Daoy (cell line): Measurements from ENCODE around the gene SCRN2. TPM values are rescaled to one million over a fixed set of nuclear protein-coding genes. Genes with fewer than 3 reads are reported as not detected.

Experiments used
- DNase-seq: peaks from one replicate; pipeline ENCODE4 v3.0.0-alpha.2; 2015; ENCODE audit warnings: low read depth
- total RNA-seq: library from RNA; depleted of rRNA; stranded (reverse); fragments of >200 nt; shearing (Covaris generic); gene quantifications from 2 replicates; pipeline ENCODE4 v1.2.3, GENCODE V29; 2014

The SCRN2 gene
- total RNA-seq, 1 experiment from 2014 or later, result 7.1 TPM

DNA sequence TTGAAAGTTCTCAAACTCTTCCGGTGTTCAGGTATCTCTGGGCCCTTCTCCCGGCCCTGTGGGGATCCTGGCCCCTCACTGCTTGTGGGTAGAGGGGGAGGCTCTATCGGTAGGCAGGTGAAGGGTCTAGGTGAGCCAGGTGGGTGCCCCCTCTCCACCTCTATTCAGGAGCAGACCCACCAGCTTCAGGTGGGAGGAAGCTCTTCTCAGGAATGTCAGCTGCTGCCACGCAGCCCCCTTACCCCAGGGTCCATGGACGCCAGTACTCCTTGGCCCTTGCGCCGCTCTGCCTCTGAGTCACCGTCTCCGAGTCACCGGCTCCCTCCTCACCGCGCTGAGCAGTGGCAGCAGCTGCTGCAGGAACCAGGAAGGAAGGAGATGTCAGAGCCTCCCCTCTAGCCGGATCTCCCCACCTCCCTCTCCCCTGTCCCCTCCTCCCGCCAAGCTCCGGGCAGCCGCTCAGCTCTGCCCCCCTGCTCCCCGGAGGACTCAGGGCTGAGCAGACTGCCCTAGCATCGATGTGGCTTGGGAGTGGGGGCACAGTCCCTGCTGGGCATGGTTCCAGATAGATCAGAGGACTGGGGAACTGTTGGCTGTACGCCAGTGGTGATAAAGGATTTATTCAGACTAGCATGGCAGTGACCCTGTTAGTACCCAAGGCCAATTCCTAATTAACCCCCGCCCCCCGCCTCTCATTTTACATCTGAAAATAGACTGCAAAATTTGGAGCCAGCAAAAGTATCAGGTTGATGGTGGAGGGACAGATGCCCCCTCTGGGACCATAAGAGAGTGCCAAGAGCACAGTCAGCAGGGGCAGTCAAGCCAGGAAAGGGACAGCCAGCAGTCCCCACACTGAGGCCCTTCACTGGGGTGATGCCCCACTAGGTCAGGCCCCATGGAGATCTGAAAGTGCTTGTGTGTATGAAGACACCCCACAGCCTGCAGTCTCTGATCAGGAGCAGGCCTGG lies 19.4 kb downstream of the SCRN2 start, which contains the start of gene OSBPL7:
OSBPL7 (minus strand) TSS at position 371 of the 968 bp plus-strand sequence. CDS start 1,516 bp downstream, outside the sequence.
- DNase-seq, result peak; percentile 94

DNA sequence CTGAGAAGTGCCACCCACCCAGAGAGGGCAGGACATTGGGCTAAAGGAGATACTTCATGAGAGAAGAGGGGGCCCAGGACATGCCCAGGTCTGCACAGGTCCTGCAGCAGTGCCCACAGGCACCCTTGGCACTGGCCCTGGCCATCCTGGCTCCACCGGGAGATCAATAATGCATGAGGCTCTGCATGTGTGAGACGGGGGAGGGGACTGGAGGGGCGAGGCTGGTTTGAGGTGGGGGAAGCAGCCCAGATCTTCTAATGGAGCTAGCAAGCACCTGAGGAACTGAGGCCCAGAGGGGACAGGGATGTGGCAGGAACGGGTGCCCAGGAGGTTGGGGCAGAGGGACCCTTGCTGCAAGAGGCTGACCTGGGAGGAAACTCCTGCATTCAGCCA lies 20.0 kb downstream of the SCRN2 start:
- no peak for DNase-seq

- no peak for DNase-seq
Observed at GRCh38 chr17:47820033-47820789, 20.9 kb downstream of the SCRN2 start.

DNA sequence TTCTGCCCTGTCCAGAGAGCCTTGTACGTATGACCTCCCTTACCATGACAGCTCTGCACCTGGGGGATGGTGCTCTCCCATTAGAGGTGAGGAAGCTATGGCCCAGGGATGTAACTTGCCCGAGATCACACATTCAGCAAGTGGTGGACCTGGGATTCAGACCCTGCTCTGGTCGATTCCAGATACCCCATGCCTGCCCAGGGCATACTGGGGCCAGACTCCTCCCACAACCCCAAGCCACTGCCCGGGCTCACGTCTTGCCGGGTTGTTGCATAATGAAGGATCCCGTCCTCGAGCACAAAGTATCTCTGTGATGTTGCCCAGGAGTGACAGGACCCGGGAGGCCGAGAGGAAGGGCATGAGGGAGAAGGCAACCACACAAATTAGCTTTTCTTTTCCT lies 21.6 kb downstream of the SCRN2 start:
- DNase-seq, result no peak

- DNase-seq, result no peak
Observed at GRCh38 chr17:47818002-47818695, 22.9 kb downstream of the SCRN2 start.

- DNase-seq, result no peak
Observed at GRCh38 chr17:47816947-47817346, 24.1 kb downstream of the SCRN2 start.

DNA sequence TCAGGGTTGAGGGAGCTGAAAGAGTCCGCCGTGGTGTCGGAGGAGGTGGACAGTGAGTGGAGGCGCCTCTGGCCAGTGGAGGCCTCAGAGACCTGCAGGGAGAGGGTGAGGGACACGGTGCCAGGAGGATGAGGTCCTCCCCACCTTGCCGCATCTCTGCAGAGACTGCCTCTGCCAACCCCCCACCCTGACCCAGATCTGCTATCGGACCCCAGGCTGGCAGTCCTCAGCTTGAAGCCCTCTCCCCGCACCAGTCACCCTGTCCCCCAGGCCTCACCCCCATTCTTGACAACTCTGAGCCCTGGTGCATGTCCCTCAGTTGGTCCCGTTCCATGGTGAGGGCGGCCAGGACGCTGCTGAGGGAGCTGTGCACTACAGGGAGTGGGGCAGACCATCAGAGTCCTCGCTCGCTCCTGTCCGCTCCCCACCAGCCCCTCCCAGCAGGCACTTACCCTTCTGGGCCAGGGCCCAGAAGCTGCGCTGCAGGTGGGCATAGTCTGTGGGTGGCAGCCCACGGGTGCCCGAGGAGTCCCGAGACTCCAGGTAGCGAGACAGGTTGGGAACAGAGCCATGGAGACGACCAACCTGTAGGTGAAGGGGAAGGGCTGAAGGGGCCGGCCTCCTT lies 24.9 kb downstream of the SCRN2 start:
- no peak for DNase-seq

GRCh38 chr17:47815106-47815918 lies 25.8 kb downstream of the SCRN2 start:
- DNase-seq, result no peak

DNA sequence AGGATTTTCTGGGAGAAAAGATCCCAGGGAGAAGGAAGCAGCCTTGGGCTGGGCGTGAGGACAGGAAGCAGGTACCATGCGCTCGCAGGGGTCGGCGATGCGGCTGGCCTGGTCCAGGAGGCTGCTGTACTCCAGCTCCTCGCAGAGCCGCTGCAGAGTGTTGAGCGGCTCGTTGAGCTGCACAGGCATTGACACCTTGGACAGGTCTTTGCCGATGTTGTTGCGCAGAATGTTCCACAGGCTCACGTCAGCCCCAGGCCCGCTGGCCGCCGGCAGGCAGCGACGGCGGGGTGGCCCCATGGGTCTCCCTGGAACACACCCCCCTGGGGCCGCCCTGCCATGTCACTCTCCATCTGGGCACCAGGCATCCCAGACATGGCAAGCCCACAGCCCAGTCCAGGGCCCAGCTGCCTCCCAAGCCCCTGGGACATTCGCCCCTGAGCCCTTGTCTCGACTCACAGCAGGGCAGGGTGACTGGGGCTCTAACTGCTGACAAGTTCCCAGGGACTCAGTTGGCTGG lies 27.5 kb downstream of the SCRN2 start:
- no peak for DNase-seq

DNA sequence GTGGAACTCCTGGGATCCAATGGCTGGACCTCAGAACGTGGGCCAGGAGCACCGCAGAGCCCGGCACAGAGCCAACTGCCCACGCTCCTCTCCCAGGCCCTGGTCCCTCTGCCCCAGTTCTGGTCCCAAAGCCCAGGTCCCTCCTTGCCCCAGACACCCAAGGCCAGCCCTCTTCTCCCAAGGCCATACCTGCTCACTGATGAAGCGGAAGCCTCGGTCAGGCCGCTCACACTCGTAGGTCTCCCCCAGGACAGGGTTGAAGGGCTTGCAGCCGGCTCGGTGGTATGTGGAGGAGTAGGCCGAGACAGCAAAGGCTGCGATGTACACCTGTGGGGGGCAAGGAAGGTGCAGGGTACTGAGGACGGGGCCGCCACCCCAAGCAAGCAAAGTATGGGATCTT lies 28.0 kb downstream of the SCRN2 start:
- DNase-seq, result no peak

DNA sequence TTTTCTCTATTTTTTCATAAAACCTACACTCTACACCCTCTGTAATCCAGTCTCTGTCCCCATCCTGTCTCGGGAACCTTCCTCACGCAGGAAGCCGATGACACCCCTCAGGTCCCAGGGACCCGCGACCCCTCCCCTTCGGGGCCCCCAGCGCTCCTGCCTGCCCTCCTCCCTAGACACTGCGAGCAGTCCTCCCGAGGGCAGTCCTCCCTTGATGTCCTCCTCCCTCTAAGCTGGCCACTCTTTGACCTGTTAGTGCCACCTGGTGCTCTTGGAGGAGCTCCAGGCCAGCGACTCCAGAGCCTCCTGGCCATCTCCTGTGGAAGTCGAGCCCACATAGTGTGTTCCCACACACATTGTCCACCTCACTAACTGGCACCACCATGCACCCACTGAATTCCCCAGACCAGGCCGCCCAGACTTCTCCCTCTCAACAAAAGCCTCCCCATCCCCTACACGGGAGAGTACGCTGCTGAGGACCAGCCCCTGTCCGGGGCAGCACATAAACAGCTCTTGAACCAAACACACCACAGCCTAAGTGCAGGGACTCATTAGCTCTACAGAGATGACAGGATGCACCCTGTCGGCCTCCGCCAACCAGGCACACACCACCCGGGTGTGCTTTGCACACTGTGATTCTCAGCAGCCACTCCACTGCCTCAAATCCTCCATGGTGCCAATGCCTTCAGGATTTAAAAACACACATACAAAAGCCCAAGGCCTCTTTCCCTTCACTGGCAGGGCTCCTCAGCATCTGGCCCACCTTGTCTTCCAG lies 28.7 kb downstream of the SCRN2 start:
- no peak for DNase-seq

GRCh38 chr17:47811709-47812108 lies 29.4 kb downstream of the SCRN2 start:
- no peak for DNase-seq

- no peak for DNase-seq
Observed at GRCh38 chr17:47810901-47811635, 30.0 kb downstream of the SCRN2 start.

DNA sequence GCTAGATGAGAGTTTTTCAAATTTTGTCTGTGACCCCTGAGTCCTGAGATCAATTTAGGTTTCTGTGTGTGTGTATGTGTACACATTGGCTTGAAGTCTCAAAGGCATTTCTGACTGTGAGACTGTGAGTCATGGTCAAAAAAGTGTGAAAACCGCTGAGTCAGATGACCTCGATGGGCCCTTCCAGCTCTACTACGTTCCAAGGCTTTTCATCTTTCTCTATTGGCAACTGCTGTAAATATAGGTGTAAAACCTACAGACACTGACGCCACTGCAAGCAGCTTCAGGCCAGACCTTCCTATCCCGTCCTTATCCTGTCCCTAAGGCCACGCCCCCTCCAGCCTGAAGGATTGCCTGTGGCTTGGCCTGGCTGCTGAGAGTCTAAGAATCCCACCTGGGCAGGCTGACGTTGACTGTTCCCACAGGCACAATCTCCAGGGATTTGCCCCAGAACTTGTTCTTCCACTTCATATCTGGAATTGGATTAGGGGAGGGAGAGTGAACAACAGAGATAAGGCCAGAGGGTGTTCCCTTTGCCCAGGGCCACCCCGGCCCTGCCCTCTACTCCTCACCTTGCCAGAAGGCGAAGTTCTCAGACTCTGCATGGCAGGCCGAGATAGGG lies 30.8 kb downstream of the SCRN2 start:
- DNase-seq, result peak; percentile 80

GRCh38 chr17:47808830-47809480 lies 32.1 kb downstream of the SCRN2 start:
- no peak for DNase-seq

DNA sequence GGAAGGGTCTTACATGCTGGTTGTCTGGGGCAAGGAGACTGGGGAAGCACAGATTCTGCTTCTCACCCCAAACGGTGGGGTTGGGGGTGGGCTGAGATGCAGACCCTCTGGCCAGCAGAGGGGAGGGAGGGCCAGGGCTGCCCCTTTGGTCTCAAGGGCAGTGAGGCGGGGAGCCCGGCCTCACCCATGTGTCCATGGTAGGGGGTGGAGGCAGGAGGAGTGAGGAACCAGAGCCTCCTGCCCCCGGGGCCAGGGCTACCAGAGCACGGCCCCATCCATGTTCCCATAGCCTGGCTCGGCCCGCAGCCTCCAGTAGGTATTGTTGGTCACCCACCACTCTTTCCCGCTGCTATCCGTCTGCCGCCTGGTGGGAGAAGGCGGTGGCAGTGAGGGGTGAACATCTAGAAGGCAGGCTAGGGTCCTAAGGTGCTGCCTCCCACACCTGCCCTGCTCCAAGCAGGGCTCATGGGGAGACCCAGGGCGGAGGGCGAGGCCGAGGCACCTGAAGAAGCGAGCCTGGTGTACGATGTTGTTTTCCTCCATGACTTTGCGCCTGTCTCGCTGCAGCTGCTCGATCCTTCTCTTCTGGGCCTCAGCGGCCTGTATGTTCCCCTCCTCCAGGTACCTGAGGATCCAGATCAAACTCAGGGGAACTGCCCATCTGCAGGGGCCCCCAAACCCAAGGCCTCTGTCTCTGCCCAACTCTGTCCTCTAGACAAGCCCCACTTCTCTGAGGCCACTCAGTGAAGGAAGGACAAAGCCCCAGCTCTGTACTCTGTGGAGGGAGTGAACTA lies 32.8 kb downstream of the SCRN2 start:
- no peak for DNase-seq

- no peak for DNase-seq
Observed at GRCh38 chr17:47807421-47807820, 33.7 kb downstream of the SCRN2 start.
